Measurements from ENCODE around the gene UBA6. TPM values are rescaled to one million over a fixed set of nuclear protein-coding genes. Genes with fewer than 3 reads are reported as not detected.

Gene UBA6
- total and polyA plus RNA-seq, 2 donors (not counting 1 experiment from before 2014, with no cell fraction given) = 90.0 to 92.8 TPM

GRCh38 chr4:67702166-67702565, 1.2 kb upstream of the UBA6 start:
- Histone ChIP-seq H3K4me2 (ENCODE audit: extremely low read depth, insufficient read depth, low read length) (peak overlapping the region; percentile 91), H3K4me1 (ENCODE audit: control insufficient read depth, extremely low read depth, insufficient read depth, low read length) (no peaks in the 10 kb centered on the region), H3K9me3 (ENCODE audit: control insufficient read depth, insufficient read depth, low read depth, low read length) (no peaks in the 10 kb centered on the region), H3K9ac (ENCODE audit: insufficient read depth, low read length) (no peak overlapping the region), H3K27ac (ENCODE audit: insufficient read depth, low read length) (peak overlapping the region; percentile 95), H4K20me1 (ENCODE audit: control insufficient read depth, extremely low read depth, insufficient read depth, low read length) (no peaks in the 10 kb centered on the region), H3K27me3 (ENCODE audit: control insufficient read depth, insufficient read depth, low read length) (no peaks in the 10 kb centered on the region), H3K36me3 (ENCODE audit: control insufficient read depth, insufficient read depth, low read length) (no peaks in the 10 kb centered on the region), H3K79me2 (ENCODE audit: control insufficient read depth, insufficient read depth, low read length) (peaks cover 38% of the 10 kb centered on the region), H2AFZ (ENCODE audit: low read length) (no peak overlapping the region), H3K4me3 (replicated peaks in 1 of 4; ENCODE audit: control extremely low read depth in 1 of 4, insufficient read depth in 1 of 4, low read depth in 3 of 4, low read length in 4 of 4) (peak overlapping the region in 3 of 4 experiments; percentile 84 to 99 (median 96))
- TF ChIP-seq CTCF (conservative IDR thresholded peaks at IDR 0.05 in 1 of 2, IDR thresholded peaks at IDR 0.05 in 1 of 2; ENCODE audit: low read depth in 1 of 2, low read length in 2 of 2) (no peak), EZH2 (IDR thresholded peaks at IDR 0.05; ENCODE audit: low read length, missing control alignments) (no peak)
- DNase-seq (ENCODE audit: low read depth in 2 of 2) = no peak

- H3K27me3 ChIP-seq (ENCODE audit: control insufficient read depth, insufficient read depth, low read length) = no peaks in the 10 kb centered on the region
- no peaks in the 10 kb centered on the region for H3K9me3 ChIP-seq (ENCODE audit: control insufficient read depth, insufficient read depth, low read depth, low read length)
- peak overlapping the region; percentile 91 for H3K4me2 ChIP-seq (ENCODE audit: extremely low read depth, insufficient read depth, low read length)
- H4K20me1 ChIP-seq (ENCODE audit: control insufficient read depth, extremely low read depth, insufficient read depth, low read length) = no peaks in the 10 kb centered on the region
- H3K4me3 ChIP-seq (replicated peaks in 1 of 4; ENCODE audit: control extremely low read depth in 1 of 4, insufficient read depth in 1 of 4, low read depth in 3 of 4, low read length in 4 of 4) = peak overlapping the region; percentile 45 to 99 (median 90)
- peak overlapping the region; percentile 63 for H2AFZ ChIP-seq (ENCODE audit: low read length)
- no peaks in the 10 kb centered on the region for H3K4me1 ChIP-seq (ENCODE audit: control insufficient read depth, extremely low read depth, insufficient read depth, low read length)
- peaks cover 42% of the 10 kb centered on the region for H3K79me2 ChIP-seq (ENCODE audit: control insufficient read depth, insufficient read depth, low read length)
- no peak for DNase-seq (ENCODE audit: low read depth in 2 of 2)
- H3K27ac ChIP-seq (ENCODE audit: insufficient read depth, low read length) = peak overlapping the region; percentile 95
- H3K9ac ChIP-seq (ENCODE audit: insufficient read depth, low read length) = peak overlapping the region; percentile 95
- no peaks in the 10 kb centered on the region for H3K36me3 ChIP-seq (ENCODE audit: control insufficient read depth, insufficient read depth, low read length)
- TF ChIP-seq EZH2 (IDR thresholded peaks at IDR 0.05; ENCODE audit: low read length, missing control alignments) = no peak
- TF ChIP-seq CTCF (conservative IDR thresholded peaks at IDR 0.05 in 1 of 2, IDR thresholded peaks at IDR 0.05 in 1 of 2; ENCODE audit: low read depth in 1 of 2, low read length in 2 of 2) = no peak
Measured at GRCh38 chr4:67701517-67701850, 529 bp upstream of the UBA6 start.

GRCh38 chr4:67700116-67700737, 728 bp downstream of the UBA6 start:
- H3K27ac ChIP-seq (ENCODE audit: insufficient read depth, low read length) = peak overlapping the region; percentile 95
- H4K20me1 ChIP-seq (ENCODE audit: control insufficient read depth, extremely low read depth, insufficient read depth, low read length) = no peaks in the 10 kb centered on the region
- H3K27me3 ChIP-seq (ENCODE audit: control insufficient read depth, insufficient read depth, low read length) = no peaks in the 10 kb centered on the region
- H3K4me1 ChIP-seq (ENCODE audit: control insufficient read depth, extremely low read depth, insufficient read depth, low read length) = no peaks in the 10 kb centered on the region
- DNase-seq (ENCODE audit: low read depth in 2 of 2) = peak; percentile 17 to 37
- TF ChIP-seq CTCF (conservative IDR thresholded peaks at IDR 0.05 in 1 of 2, IDR thresholded peaks at IDR 0.05 in 1 of 2; ENCODE audit: low read depth in 1 of 2, low read length in 2 of 2) (no peak), EZH2 (IDR thresholded peaks at IDR 0.05; ENCODE audit: low read length, missing control alignments) (no peak)
- no peaks in the 10 kb centered on the region for H3K36me3 ChIP-seq (ENCODE audit: control insufficient read depth, insufficient read depth, low read length)
- peak overlapping the region; percentile 95 for H3K9ac ChIP-seq (ENCODE audit: insufficient read depth, low read length)
- H3K4me3 ChIP-seq (replicated peaks in 1 of 4; ENCODE audit: control extremely low read depth in 1 of 4, insufficient read depth in 1 of 4, low read depth in 3 of 4, low read length in 4 of 4) = peak overlapping the region; percentile 84 to 99 (median 94)
- no peaks in the 10 kb centered on the region for H3K9me3 ChIP-seq (ENCODE audit: control insufficient read depth, insufficient read depth, low read depth, low read length)
- H2AFZ ChIP-seq (ENCODE audit: low read length) = peak overlapping the region; percentile 47
- peaks cover 42% of the 10 kb centered on the region for H3K79me2 ChIP-seq (ENCODE audit: control insufficient read depth, insufficient read depth, low read length)
- H3K4me2 ChIP-seq (ENCODE audit: extremely low read depth, insufficient read depth, low read length) = peak overlapping the region; percentile 80
